Esophagus mucosa (tissue), 1 donor: ENCODE data around the gene ALG9. TPM values are rescaled to one million over a fixed set of nuclear protein-coding genes. Genes with fewer than 3 reads are reported as not detected.

Source experiments
- ATAC-seq: fragments of 200-7000 bp; cut with Tn5 transposase; one replicate; pipeline ENCODE4 v1.9.1; 2020
- total RNA-seq: library from RNA; stranded (reverse); gene quantifications from one replicate; pipeline ENCODE4 v1.2.4, GENCODE V29; 2023
- donor health status: DM: yes; HTN: yes; CAD: no.

The ALG9 gene
- total RNA-seq, 1 donor from 2014 or later = 20.7 TPM

- ATAC-seq = no peak
These were observed 106.8 kb downstream of the ALG9 start for GRCh38 chr11:111764621-111765020.

GRCh38 chr11:111762981-111763643, 108.3 kb downstream of the ALG9 start:
- no peak for ATAC-seq

GRCh38 chr11:111762526-111762925, 108.9 kb downstream of the ALG9 start:
- no peak for ATAC-seq

- no peak for ATAC-seq
These were observed 110.3 kb downstream of the ALG9 start for GRCh38 chr11:111761036-111761435.

- no peak for ATAC-seq
These were observed 111.5 kb downstream of the ALG9 start for GRCh38 chr11:111759778-111760407.

- ATAC-seq = no peak
These were observed 112.0 kb downstream of the ALG9 start for GRCh38 chr11:111759376-111759775.

GRCh38 chr11:111756097-111756496, 115.3 kb downstream of the ALG9 start:
- no peak for ATAC-seq

- no peak for ATAC-seq
These were observed 121.7 kb downstream of the ALG9 start for GRCh38 chr11:111749646-111750045.

- ATAC-seq = no peak
These were observed 123.2 kb downstream of the ALG9 start for GRCh38 chr11:111748035-111748804.

GRCh38 chr11:111745719-111746504, 125.5 kb downstream of the ALG9 start:
- no peak for ATAC-seq

GRCh38 chr11:111743700-111744099, 127.7 kb downstream of the ALG9 start:
- ATAC-seq = no peak

- ATAC-seq = no peak
These were observed 129.6 kb downstream of the ALG9 start for GRCh38 chr11:111741751-111742150.

- ATAC-seq = no peak
These were observed 132.1 kb downstream of the ALG9 start for GRCh38 chr11:111739299-111739698.

GRCh38 chr11:111737444-111738210, 133.8 kb downstream of the ALG9 start:
- no peak for ATAC-seq

- no peak for ATAC-seq
These were observed 134.5 kb downstream of the ALG9 start for GRCh38 chr11:111736621-111737443.

Other genes starting within 250 kb of the ALG9 start
- 28.7 TPM for gene PPP2R1B, start 105.2 kb downstream of the ALG9 start, total RNA-seq
- gene FDXACB1, start 7.6 kb upstream of the ALG9 start, total RNA-seq = 1.8 TPM
- 22.5 TPM for gene CFAP68, start 8.0 kb upstream of the ALG9 start, total RNA-seq
- 19.6 TPM for gene CRYAB, start 40.2 kb upstream of the ALG9 start, total RNA-seq
- gene HSPB2, start 41.2 kb upstream of the ALG9 start, total RNA-seq = 0.32 TPM
- 3.5 TPM for gene C11orf52, start 47.3 kb upstream of the ALG9 start, total RNA-seq
- 3.3 TPM for gene DIXDC1, start 65.8 kb upstream of the ALG9 start, total RNA-seq
- 37.1 TPM for gene DLAT, start 153.8 kb upstream of the ALG9 start, total RNA-seq
- gene PIH1D2, start 202.4 kb upstream of the ALG9 start, total RNA-seq = 1.6 TPM
- 11.8 TPM for gene NKAPD1, start 202.7 kb upstream of the ALG9 start, total RNA-seq
- gene TIMM8B, start 215.2 kb upstream of the ALG9 start, total RNA-seq = 83.4 TPM
- gene SDHD, start 215.3 kb upstream of the ALG9 start, total RNA-seq = 109 TPM